ENCODE data around the gene DNAJC18. TPM values are rescaled to one million over a fixed set of nuclear protein-coding genes. Genes with fewer than 3 reads are reported as not detected.

The DNAJC18 gene
- total and polyA plus RNA-seq, 2 of the 4 experiments (the other 2 are of a cell fraction): 8.5 to 11.1 TPM

DNA sequence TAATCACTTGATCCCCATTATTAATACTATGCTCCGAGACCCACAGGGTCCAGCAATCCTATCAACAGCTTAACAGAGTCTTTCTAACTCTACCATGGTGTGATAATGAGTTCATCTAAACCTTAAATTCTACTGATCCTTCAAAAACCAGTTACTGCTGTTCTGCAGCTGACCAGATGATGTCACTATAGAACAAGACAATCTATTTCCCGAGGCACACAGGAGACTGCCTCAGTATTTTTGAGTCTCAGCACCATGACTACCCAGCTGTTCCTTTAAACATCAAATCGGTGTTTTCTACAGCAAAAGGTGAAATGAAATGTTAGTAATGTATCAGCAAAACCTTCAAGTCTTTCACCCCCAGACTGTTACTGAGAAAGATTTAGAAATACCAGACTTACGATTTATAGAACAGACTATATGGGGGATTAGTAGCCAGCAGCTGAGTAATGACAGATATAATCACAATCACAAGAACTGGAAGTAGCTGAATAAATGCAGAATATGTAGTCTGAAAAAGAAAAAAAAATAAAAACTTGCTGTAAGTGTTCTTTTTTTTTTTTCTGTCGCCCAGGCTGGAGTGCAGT is 16.9 kb downstream of the DNAJC18 start:
- H3K27ac ChIP-seq (ENCODE audit: insufficient read depth, low read length): no peak overlapping the region

More for the DNA sequence above, 16.9 kb downstream of the DNAJC18 start:
- WGBS, 2 experiments (ENCODE audit: extremely low coverage in 2 of 2, insufficient read length in 1 of 2): no CpG with 5 or more reads among the region's 5 CpGs
- Histone ChIP-seq H3K4me1 (ENCODE audit: control insufficient read depth, insufficient read depth, low read length) (peaks cover 7% of the 10 kb centered on the region; the same call in 1 of the 2 replicates), H4K91ac (ENCODE audit: insufficient read depth, low read depth, low read length) (no peak overlapping the region), H2AFZ (replicated peaks; ENCODE audit: low read length, poor library complexity) (no peak overlapping the region), H3K56ac (ENCODE audit: extremely low read depth, insufficient read depth, low read length) (no peak overlapping the region), H3K23ac (ENCODE audit: low read depth, low read length) (no peak overlapping the region), H3K9me3 (ENCODE audit: control insufficient read depth, insufficient read depth, low read length) (no peaks in the 10 kb centered on the region), H3K9ac (ENCODE audit: low read depth, low read length) (no peak overlapping the region), H3K9me1 (ENCODE audit: insufficient read depth, low read length) (0 out of 2 replicates have a peak, but pooled peaks cover 7% of the 10 kb centered on the region), H2BK20ac (ENCODE audit: low read depth, low read length) (no peak overlapping the region), H4K8ac (ENCODE audit: low read depth in 2 of 2, low read length in 2 of 2) (no peak overlapping the region), H4K20me1 (ENCODE audit: insufficient read depth, low read length) (no peaks in the 10 kb centered on the region), H4K5ac (ENCODE audit: low read depth, low read length) (no peak overlapping the region), H3K4me2 (ENCODE audit: low read depth, low read length) (no peak overlapping the region), H3K79me1 (ENCODE audit: low read depth in 1 of 2, low read length in 2 of 2) (no peaks in the 10 kb centered on the region), H3K27me3 (ENCODE audit: control insufficient read depth, insufficient read depth, low read length) (no peaks in the 10 kb centered on the region), H2AK9ac (replicated peaks; ENCODE audit: low read depth, low read length, poor library complexity) (no peak overlapping the region), H3K4ac (ENCODE audit: low read depth, low read length) (no peak overlapping the region), H2BK5ac (ENCODE audit: low read depth, low read length, poor library complexity, severe bottlenecking) (no peak overlapping the region), H2AK5ac (ENCODE audit: low read depth, low read length) (no peak overlapping the region), H2BK15ac (ENCODE audit: low read depth, low read length) (no peak overlapping the region), H3K18ac (ENCODE audit: low read depth, low read length) (no peak overlapping the region), H3K14ac (replicated peaks; ENCODE audit: low read depth, low read length) (no peak overlapping the region), H2BK120ac (ENCODE audit: low read depth, low read length) (no peak overlapping the region), H3K4me3 (ENCODE audit: insufficient read depth, low read depth, low read length) (no peak overlapping the region), H3K36me3 (ENCODE audit: control insufficient read depth, insufficient read depth, low read length) (peaks cover 30% of the 10 kb centered on the region)
- BruUV-seq (replicated peaks): no TSS peak
- dilution Hi-C loops (cut with HindIII; ENCODE audit: low sequenced_read_pairs, unreplicated experiment) (loop anchor here (25.0 kb wide), 1 partner anchor 90 kb away; no protein-coding TSS in a partner anchor), in situ Hi-C loops (cut with MboI; ENCODE audit: low sequenced_read_pairs) (loop anchor here (5.0 to 10.0 kb wide), 2 partner anchors 95 to 342 kb away; no protein-coding TSS in a partner anchor), intact Hi-C loops (cut with micrococcal nuclease) (loop anchor here (1.0 to 5.0 kb wide), 4 partner anchors 91 to 345 kb away; partner anchors contain the start of gene UBE2D2)
- ChIA-PET CTCF (interaction anchor here (0.6 to 2.4 kb wide), 16 partner anchors 16 to 354 kb away, joined by 3 to 32 read pairs (median 4); partner anchors contain the start of gene STING1), POLR2A (ENCODE audit: unreplicated experiment) (no interaction called here)
- TF ChIP-seq, protein P1, sequence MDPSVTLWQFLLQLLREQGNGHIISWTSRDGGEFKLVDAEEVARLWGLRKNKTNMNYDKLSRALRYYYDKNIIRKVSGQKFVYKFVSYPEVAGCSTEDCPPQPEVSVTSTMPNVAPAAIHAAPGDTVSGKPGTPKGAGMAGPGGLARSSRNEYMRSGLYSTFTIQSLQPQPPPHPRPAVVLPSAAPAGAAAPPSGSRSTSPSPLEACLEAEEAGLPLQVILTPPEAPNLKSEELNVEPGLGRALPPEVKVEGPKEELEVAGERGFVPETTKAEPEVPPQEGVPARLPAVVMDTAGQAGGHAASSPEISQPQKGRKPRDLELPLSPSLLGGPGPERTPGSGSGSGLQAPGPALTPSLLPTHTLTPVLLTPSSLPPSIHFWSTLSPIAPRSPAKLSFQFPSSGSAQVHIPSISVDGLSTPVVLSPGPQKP (IDR thresholded peaks at IDR 0.05; ENCODE audit: borderline replicate concordance, low read depth, low read length): no peak
- TF ChIP-seq, protein P2, sequence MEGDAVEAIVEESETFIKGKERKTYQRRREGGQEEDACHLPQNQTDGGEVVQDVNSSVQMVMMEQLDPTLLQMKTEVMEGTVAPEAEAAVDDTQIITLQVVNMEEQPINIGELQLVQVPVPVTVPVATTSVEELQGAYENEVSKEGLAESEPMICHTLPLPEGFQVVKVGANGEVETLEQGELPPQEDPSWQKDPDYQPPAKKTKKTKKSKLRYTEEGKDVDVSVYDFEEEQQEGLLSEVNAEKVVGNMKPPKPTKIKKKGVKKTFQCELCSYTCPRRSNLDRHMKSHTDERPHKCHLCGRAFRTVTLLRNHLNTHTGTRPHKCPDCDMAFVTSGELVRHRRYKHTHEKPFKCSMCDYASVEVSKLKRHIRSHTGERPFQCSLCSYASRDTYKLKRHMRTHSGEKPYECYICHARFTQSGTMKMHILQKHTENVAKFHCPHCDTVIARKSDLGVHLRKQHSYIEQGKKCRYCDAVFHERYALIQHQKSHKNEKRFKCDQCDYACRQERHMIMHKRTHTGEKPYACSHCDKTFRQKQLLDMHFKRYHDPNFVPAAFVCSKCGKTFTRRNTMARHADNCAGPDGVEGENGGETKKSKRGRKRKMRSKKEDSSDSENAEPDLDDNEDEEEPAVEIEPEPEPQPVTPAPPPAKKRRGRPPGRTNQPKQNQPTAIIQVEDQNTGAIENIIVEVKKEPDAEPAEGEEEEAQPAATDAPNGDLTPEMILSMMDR (conservative IDR thresholded peaks at IDR 0.05; ENCODE audit: low read depth, low read length): peak; percentile 94
- no peak for TF ChIP-seq BHLHE40 (IDR thresholded peaks at IDR 0.05; ENCODE audit: low read depth, low read length)
- TF ChIP-seq POLR2A (IDR thresholded peaks at IDR 0.05; ENCODE audit: low read depth, low read length): 0 out of 2 replicates have a peak, but pooled peaks have one; percentile 34
- TF ChIP-seq MXI1 (IDR thresholded peaks at IDR 0.05; ENCODE audit: borderline replicate concordance, low read depth, low read length): no peak
- TF ChIP-seq, protein P3, sequence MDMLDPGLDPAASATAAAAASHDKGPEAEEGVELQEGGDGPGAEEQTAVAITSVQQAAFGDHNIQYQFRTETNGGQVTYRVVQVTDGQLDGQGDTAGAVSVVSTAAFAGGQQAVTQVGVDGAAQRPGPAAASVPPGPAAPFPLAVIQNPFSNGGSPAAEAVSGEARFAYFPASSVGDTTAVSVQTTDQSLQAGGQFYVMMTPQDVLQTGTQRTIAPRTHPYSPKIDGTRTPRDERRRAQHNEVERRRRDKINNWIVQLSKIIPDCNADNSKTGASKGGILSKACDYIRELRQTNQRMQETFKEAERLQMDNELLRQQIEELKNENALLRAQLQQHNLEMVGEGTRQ (IDR thresholded peaks at IDR 0.05; ENCODE audit: low read depth, low read length): no peak
- TF ChIP-seq RCOR1 (IDR thresholded peaks at IDR 0.05; ENCODE audit: insufficient replicate concordance, low read length): no peak
- TF ChIP-seq SMC3 (IDR thresholded peaks at IDR 0.05; ENCODE audit: low read depth, low read length): peak; percentile 94
- TF ChIP-seq MAZ (IDR thresholded peaks at IDR 0.05; ENCODE audit: borderline replicate concordance, low read depth, low read length): no peak
- no peak for TF ChIP-seq CEBPB (IDR thresholded peaks at IDR 0.05; ENCODE audit: low read depth, low read length)
- TF ChIP-seq MAFK (IDR thresholded peaks at IDR 0.05; ENCODE audit: low read depth, low read length): 0 out of 2 replicates have a peak, but pooled peaks have one; percentile 1
- TF ChIP-seq RAD21 (IDR thresholded peaks at IDR 0.05; ENCODE audit: low read length): peak; percentile 97
- no peak for TF ChIP-seq CHD1 (IDR thresholded peaks at IDR 0.05; ENCODE audit: low read depth, low read length)
- TF ChIP-seq FOS (IDR thresholded peaks at IDR 0.05; ENCODE audit: low read depth, low read length): no peak
- ATAC-seq (ENCODE audit: low read depth) (peak; percentile 96), DNase-seq (peak; percentile 78)
